B cell (primary cell): ENCODE data around the gene TEX264. TPM values are rescaled to one million over a fixed set of nuclear protein-coding genes. Genes with fewer than 3 reads are reported as not detected.

Source experiments
- ATAC-seq: fragments of 200-7000 bp; cut with Tn5 transposase; one replicate; pipeline ENCODE4 v1.10.0; 2021; ENCODE audit warnings: low read depth, mild to moderate bottlenecking, moderate number of reproducible peaks, moderate library complexity
- CTCF ChIA-PET: fragments of 350-600 bp; sonication (Branson Sonifier 250); formaldehyde crosslinking; loops from one replicate; lab custom pipeline; 2021; ENCODE audit warnings: antibody characterized with exemption, inconsistent platforms; lab: Charles Lee
- POLR2A ChIA-PET: fragments of 350-600 bp; sonication (Branson Sonifier 250); formaldehyde crosslinking; loops from one replicate; lab custom pipeline; 2021; ENCODE audit warnings: antibody characterized with exemption; lab: Charles Lee
- DNase-seq: peaks from one replicate; pipeline ENCODE4 v3.0.0; 2013
- H2AFZ ChIP-seq: 2 replicates; pipeline ENCODE4 v1.6.1; 2012; ENCODE audit warnings: mild to moderate bottlenecking, low read depth, low read length; ENCODE audit not compliant: insufficient read depth, poor library complexity, severe bottlenecking
- H3K27ac ChIP-seq, 2 donors: 1 replicate in 1 of 2; 2 replicates in 1 of 2; pipeline ENCODE4 v1.5.1; 2012 to 2013; ENCODE audit warnings: low read length in 2 of 2, mild to moderate bottlenecking in 2 of 2, moderate library complexity in 1 of 2
- H3K27me3 ChIP-seq, 4 experiments: fragments of 200-600 bp in 1 of 4; sonication (generic) in 1 of 4; replicated peaks in 1 of 4; 1 replicate in 2 of 4; 2 replicates in 2 of 4; pipeline versions ENCODE4 v1.6.1 to v1.7.0; 2013 to 2016; ENCODE audit warnings: low read length in 3 of 4, mild to moderate bottlenecking in 2 of 4, mixed read lengths in 1 of 4, moderate library complexity in 1 of 4; ENCODE audit not compliant: insufficient read depth in 4 of 4, control insufficient read depth in 3 of 4; ENCODE audit errors: control extremely low read depth in 1 of 4
- H3K36me3 ChIP-seq, 2 experiments: replicated peaks in 1 of 2; 1 replicate in 1 of 2; 2 replicates in 1 of 2; pipeline versions ENCODE4 v1.6.1 to v1.7.1; 2013; ENCODE audit warnings: low read length in 1 of 2; ENCODE audit not compliant: insufficient read depth in 2 of 2, control insufficient read depth in 1 of 2; ENCODE audit errors: control extremely low read depth in 1 of 2, extremely low read depth in 1 of 2
- H3K4me1 ChIP-seq, 2 donors: fragments of 200-600 bp in 1 of 2; sonication (generic) in 1 of 2; 1 replicate in 1 of 2; 2 replicates in 1 of 2; pipeline versions ENCODE4 v1.5.1 to v1.6.1; 2013 to 2017; ENCODE audit warnings: low read length in 2 of 2; ENCODE audit not compliant: control insufficient read depth in 2 of 2, insufficient read depth in 2 of 2
- H3K4me2 ChIP-seq: replicated peaks from 2 replicates; pipeline ENCODE3; 2012; ENCODE audit warnings: mild to moderate bottlenecking, low read depth, low read length; ENCODE audit not compliant: poor library complexity, severe bottlenecking
- H3K4me3 ChIP-seq, 5 experiments: fragments of 200-600 bp in 1 of 5; sonication (generic) in 1 of 5; 1 replicate in 3 of 5; 2 replicates in 2 of 5; pipeline versions ENCODE4 v1.5.1 to v1.7.0; 2011 to 2016; ENCODE audit warnings: low read length in 4 of 5, mild to moderate bottlenecking in 4 of 5, low read depth in 2 of 5, control low read depth in 1 of 5, moderate library complexity in 1 of 5; ENCODE audit not compliant: insufficient read depth in 1 of 5; ENCODE audit errors: control extremely low read depth in 1 of 5, extremely low read depth in 1 of 5
- H3K79me2 ChIP-seq: fragments of 200-600 bp; sonication (generic); one replicate; pipeline ENCODE4 v1.6.0; 2016; ENCODE audit warnings: low read length; ENCODE audit not compliant: control insufficient read depth, insufficient read depth
- H3K9ac ChIP-seq: fragments of 200-600 bp; sonication (generic); 2 replicates; pipeline ENCODE4 v1.6.1; 2017; ENCODE audit warnings: mild to moderate bottlenecking, low read length, moderate library complexity
- H3K9me3 ChIP-seq, 3 donors: one replicate each; pipeline versions ENCODE4 v1.6.1 to v1.7.1; 2013; ENCODE audit warnings: low read length in 2 of 3; ENCODE audit not compliant: control insufficient read depth in 2 of 3, insufficient read depth in 1 of 3; ENCODE audit errors: control extremely low read depth in 1 of 3
- H4K20me1 ChIP-seq: 2 replicates; pipeline ENCODE4 v1.6.0; 2012; ENCODE audit warnings: mild to moderate bottlenecking, low read length; ENCODE audit not compliant: insufficient read depth, control insufficient read depth, poor library complexity, severe bottlenecking
- H3K27ac Mint-ChIP-seq: one replicate; pipeline ENCODE4 v1.8.0; 2021; ENCODE audit warnings: mixed read lengths
- H3K27me3 Mint-ChIP-seq: one replicate; pipeline ENCODE4 v1.8.0; 2021; ENCODE audit warnings: mixed read lengths
- H3K4me1 Mint-ChIP-seq: one replicate; pipeline ENCODE4 v1.8.0; 2021; ENCODE audit warnings: mixed read lengths
- H3K4me3 Mint-ChIP-seq: one replicate; pipeline ENCODE4 v1.8.0; 2021; ENCODE audit warnings: mixed read lengths
- H3K9me3 Mint-ChIP-seq: one replicate; pipeline ENCODE4 v1.8.0; 2022; ENCODE audit warnings: mixed read lengths; ENCODE audit not compliant: insufficient read depth
- CTCF ChIP-seq: fragments of 200-600 bp; IDR thresholded peaks from one replicate; pipeline ENCODE4 v1.8.0; 2022; ENCODE audit warnings: antibody characterized with exemption, mild to moderate bottlenecking
- EZH2 ChIP-seq: IDR thresholded peaks from 2 replicates; pipeline ENCODE4 v1.6.1; 2012; ENCODE audit warnings: borderline replicate concordance, low read depth, mild to moderate bottlenecking, moderate library complexity, low read length; ENCODE audit not compliant: insufficient read depth, poor library complexity, severe bottlenecking
- WGBS: methylation state at CpG from one replicate; pipeline ENCODE4 v1.1.5; 2013; ENCODE audit warnings: missing lambda C conversion rate; ENCODE audit not compliant: insufficient coverage; 5-methylcytosine and 5-hydroxymethylcytosine counted together
- intact Hi-C: fragments of 100-400 bp; cut with micrococcal nuclease; formaldehyde crosslinking; loops from one replicate; pipeline ENCODE4 v1.10.0; 2022
- polyA plus RNA-seq: library from polyadenylated mRNA; depleted of rRNA; stranded (reverse); fragments of >200 nt; gene quantifications from 2 replicates; pipeline ENCODE4 v1.2.3, GENCODE V29; 2012
- total RNA-seq, 2 donors: library from RNA; stranded (reverse); fragments of 120-200 nt in 1 of 2; gene quantifications; 1 replicate in 1 of 2; 2 replicates in 1 of 2; pipeline versions ENCODE4 v1.2.3 to v1.2.4, GENCODE V29; 2013 to 2022

Gene TEX264
- total and polyA plus RNA-seq, 2 donors (not counting 1 experiment from before 2014, with no cell fraction given) = 39.1 to 79.7 TPM

GRCh38 chr3:51716805-51717204 lies 45.8 kb downstream of the TEX264 start:
- no peaks in the 10 kb centered on the region for H3K9me3 ChIP-seq
- H3K27me3 Mint-ChIP-seq = peaks cover 3% of the 10 kb centered on the region
- 70% methylated on average over 5 of the region's 5 CpGs for WGBS
- H3K36me3 ChIP-seq = no peaks in the 10 kb centered on the region
- H3K4me1 ChIP-seq = peaks cover 9 to 11% of the 10 kb centered on the region in 2 donors
- no peak overlapping the region for H2AFZ ChIP-seq
- H4K20me1 ChIP-seq = no peaks in the 10 kb centered on the region
- H3K4me3 ChIP-seq = no peak overlapping the region
- H3K27me3 ChIP-seq = no peaks in the 10 kb centered on the region
- intact Hi-C loops = no loop called here
- no peak overlapping the region for H3K9ac ChIP-seq
- H3K4me2 ChIP-seq = no peak overlapping the region
- ATAC-seq (no peak), DNase-seq (no peak)
- ChIA-PET CTCF (interaction anchor here (1.3 kb wide), 1 partner anchor 11 kb away, joined by 3 read pairs; no protein-coding TSS in a partner anchor), POLR2A (no interaction called here)
- no peak overlapping the region for H3K27ac ChIP-seq
- no peaks in the 10 kb centered on the region for H3K79me2 ChIP-seq
- H3K9me3 Mint-ChIP-seq = no peaks in the 10 kb centered on the region
- no peak overlapping the region for H3K4me3 Mint-ChIP-seq
- TF ChIP-seq CTCF = no peak
- no peak for TF ChIP-seq EZH2
- H3K27ac Mint-ChIP-seq = no peak overlapping the region
- peaks cover 7% of the 10 kb centered on the region for H3K4me1 Mint-ChIP-seq

- H3K9me3 Mint-ChIP-seq = no peaks in the 10 kb centered on the region
- intact Hi-C loops = no loop called here
- Histone ChIP-seq H4K20me1 (no peaks in the 10 kb centered on the region), H3K79me2 (no peaks in the 10 kb centered on the region), H3K9ac (no peak overlapping the region), H3K27ac (no peak overlapping the region), H3K36me3 (no peaks in the 10 kb centered on the region), H2AFZ (no peak overlapping the region), H3K4me1 (peaks cover 9 to 11% of the 10 kb centered on the region in 2 donors), H3K9me3 (no peaks in the 10 kb centered on the region), H3K4me2 (no peak overlapping the region), H3K27me3 (no peaks in the 10 kb centered on the region), H3K4me3 (no peak overlapping the region)
- no peak overlapping the region for H3K27ac Mint-ChIP-seq
- peaks cover 7% of the 10 kb centered on the region for H3K4me1 Mint-ChIP-seq
- peaks cover 3% of the 10 kb centered on the region for H3K27me3 Mint-ChIP-seq
- H3K4me3 Mint-ChIP-seq = no peak overlapping the region
- DNase-seq (no peak), ATAC-seq (no peak)
- TF ChIP-seq CTCF = no peak
- TF ChIP-seq EZH2 = no peak
- POLR2A ChIA-PET = no interaction called here
- CTCF ChIA-PET = interaction anchor here (1.3 kb wide), 1 partner anchor 11 kb away, joined by 3 read pairs; no protein-coding TSS in a partner anchor
- WGBS = 88% methylated on average over 10 of the region's 10 CpGs
Measured at GRCh38 chr3:51717446-51717845, 46.4 kb downstream of the TEX264 start.
